Measurements from ENCODE around the gene TBC1D16.

TBC1D16 gene

GRCh38 chr17:80026359-80027042, 9.2 kb downstream of the TBC1D16 start:
- H3K4me3 ChIP-seq (ENCODE audit: control insufficient read depth, low read depth, low read length): no peak overlapping the region
- no peak for DNase-seq (ENCODE audit: low read depth)
- TF ChIP-seq CTCF (conservative IDR thresholded peaks at IDR 0.05; ENCODE audit: control insufficient read depth, insufficient read depth, low read depth, low read length): no peak

- H3K4me3 ChIP-seq (ENCODE audit: control insufficient read depth, low read depth, low read length): no peak overlapping the region
- DNase-seq (ENCODE audit: low read depth): no peak
- no peak for TF ChIP-seq CTCF (conservative IDR thresholded peaks at IDR 0.05; ENCODE audit: control insufficient read depth, insufficient read depth, low read depth, low read length)
These were observed 9.9 kb downstream of the TBC1D16 start for GRCh38 chr17:80025796-80026195.

GRCh38 chr17:80025140-80025539, 10.5 kb downstream of the TBC1D16 start:
- no peak for TF ChIP-seq CTCF (conservative IDR thresholded peaks at IDR 0.05; ENCODE audit: control insufficient read depth, insufficient read depth, low read depth, low read length)
- no peak for DNase-seq (ENCODE audit: low read depth)
- H3K4me3 ChIP-seq (ENCODE audit: control insufficient read depth, low read depth, low read length): no peak overlapping the region

- DNase-seq (ENCODE audit: low read depth): no peak
- no peak for TF ChIP-seq CTCF (conservative IDR thresholded peaks at IDR 0.05; ENCODE audit: control insufficient read depth, insufficient read depth, low read depth, low read length)
- H3K4me3 ChIP-seq (ENCODE audit: control insufficient read depth, low read depth, low read length): no peak overlapping the region
These were observed 11.3 kb downstream of the TBC1D16 start for GRCh38 chr17:80024206-80024972.

- H3K4me3 ChIP-seq (ENCODE audit: control insufficient read depth, low read depth, low read length): no peak overlapping the region
- TF ChIP-seq CTCF (conservative IDR thresholded peaks at IDR 0.05; ENCODE audit: control insufficient read depth, insufficient read depth, low read depth, low read length): no peak
- no peak for DNase-seq (ENCODE audit: low read depth)
These were observed 12.0 kb downstream of the TBC1D16 start for GRCh38 chr17:80023481-80024205.

- peak; percentile 22 for DNase-seq (ENCODE audit: low read depth)
- no peak overlapping the region for H3K4me3 ChIP-seq (ENCODE audit: control insufficient read depth, low read depth, low read length)
- no peak for TF ChIP-seq CTCF (conservative IDR thresholded peaks at IDR 0.05; ENCODE audit: control insufficient read depth, insufficient read depth, low read depth, low read length)
These were observed 14.1 kb downstream of the TBC1D16 start for GRCh38 chr17:80021600-80021999.

All from fibroblast of mammary gland (primary cell).